HG02970 (cell line): ENCODE data around the gene SORCS2.

Source experiments
- ATAC-seq: cut with Tn5 transposase; IDR thresholded peaks from one replicate; pipeline ENCODE4 v1.9.1; 2021; ENCODE audit warnings: mild to moderate bottlenecking, moderate library complexity, moderate number of reproducible peaks; ENCODE audit not compliant: unreplicated experiment, low FRiP score

Gene SORCS2

GRCh38 chr4:7737752-7738457 lies 545.6 kb downstream of the SORCS2 start:
- no peak for ATAC-seq

- ATAC-seq = no peak
Observed at GRCh38 chr4:7738458-7739076, 546.2 kb downstream of the SORCS2 start.

DNA sequence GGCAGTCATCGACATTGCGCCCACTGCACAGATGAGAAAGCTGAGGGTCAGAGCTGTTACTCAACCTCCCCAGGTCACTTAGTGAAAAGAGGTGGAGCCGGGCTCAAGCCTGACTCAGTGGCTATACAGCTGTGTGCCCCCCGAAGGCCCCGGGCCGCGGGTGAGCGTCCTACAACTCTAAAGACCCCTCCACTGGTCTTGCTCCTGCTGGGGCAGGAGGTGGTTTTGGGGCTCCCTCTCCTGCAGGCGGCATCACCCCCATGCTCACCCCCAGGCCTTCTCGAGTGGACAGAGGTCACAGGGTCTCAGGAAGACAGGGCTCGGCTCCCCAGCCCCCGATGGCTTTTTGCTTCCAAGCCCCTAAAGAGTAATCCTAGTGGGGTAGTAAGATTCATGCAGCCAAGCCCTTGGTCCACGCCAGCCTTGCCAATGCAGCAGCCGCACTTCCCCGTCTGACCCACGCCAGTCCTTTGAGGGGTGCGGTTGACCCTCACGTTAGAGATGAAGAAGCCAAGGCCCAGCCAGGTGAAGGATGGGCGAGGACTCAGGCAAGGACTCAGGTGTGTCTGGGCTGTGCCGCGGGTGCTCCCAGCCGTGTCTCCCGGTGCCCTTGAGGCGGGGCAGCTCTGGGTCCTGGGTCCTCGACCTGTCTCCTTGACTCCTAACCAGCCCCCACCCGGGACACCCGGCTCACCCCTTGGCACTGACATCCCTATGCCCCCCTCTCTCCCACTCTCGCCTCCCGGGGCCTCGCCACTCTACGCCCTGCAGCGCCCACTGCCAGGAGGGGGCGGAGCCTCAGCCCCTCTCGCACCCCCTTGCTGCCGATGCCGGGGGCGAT lies 547.0 kb downstream of the SORCS2 start:
- no peak for ATAC-seq

- no peak for ATAC-seq
Observed at GRCh38 chr4:7739918-7740865, 547.9 kb downstream of the SORCS2 start.

DNA sequence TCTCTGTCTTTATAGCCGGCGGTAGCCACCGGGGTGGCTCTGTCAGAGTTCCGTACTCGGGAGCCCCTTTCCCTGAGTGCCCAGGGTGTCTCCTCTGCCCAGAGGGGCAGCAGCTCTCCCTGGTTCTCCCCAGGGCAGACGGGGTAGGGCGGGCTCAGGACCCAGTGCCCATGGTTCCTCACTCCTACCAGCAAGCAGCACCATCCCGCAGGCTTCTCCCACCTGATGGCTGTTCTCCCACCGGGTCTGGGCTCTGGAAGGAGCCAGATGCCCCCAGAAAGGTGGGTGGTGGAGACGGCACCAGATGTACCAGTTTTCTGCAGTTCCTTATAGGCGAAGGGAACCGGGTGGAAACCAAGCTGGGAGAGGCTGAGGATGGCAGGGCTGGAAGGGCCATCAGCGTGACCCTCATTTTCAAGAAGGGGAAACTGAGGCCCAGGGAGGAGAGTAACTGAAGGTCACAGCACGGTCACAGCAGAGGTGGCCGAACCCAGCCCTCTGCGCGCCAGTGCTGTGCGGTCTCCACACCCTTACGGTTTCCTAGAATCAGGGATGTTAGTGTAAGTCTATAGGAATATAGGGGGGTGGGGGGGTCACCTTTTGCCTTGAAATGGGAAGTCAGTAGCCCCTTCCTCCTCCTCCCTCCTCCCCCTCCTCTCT lies 548.7 kb downstream of the SORCS2 start:
- ATAC-seq = no peak

- ATAC-seq = no peak
Observed at GRCh38 chr4:7741946-7742806, 549.8 kb downstream of the SORCS2 start.

DNA sequence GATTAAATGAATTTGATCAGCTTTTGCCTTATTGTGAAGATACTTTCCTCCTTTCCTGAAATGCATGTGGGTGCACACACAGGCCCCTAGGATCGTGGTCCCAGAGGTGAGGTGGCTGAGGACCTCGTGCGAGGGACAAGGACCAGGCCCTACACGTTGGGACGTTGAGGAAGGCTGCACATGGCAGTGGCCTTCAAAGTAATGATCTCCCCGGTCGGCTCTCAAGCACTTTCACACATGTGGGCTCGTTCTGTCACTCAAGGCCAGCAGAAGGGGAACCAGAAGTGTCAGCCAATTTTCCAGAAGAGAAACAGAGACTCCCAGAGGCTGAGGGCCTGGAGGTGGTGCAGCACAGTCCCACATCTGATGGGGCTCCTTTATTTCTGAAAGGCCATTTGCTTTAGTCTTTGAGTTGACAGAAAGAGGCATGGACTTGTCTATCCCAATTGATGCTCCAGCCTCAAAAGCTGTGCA lies 550.5 kb downstream of the SORCS2 start:
- no peak for ATAC-seq

- no peak for ATAC-seq
Observed at GRCh38 chr4:7744142-7744804, 551.9 kb downstream of the SORCS2 start.

DNA sequence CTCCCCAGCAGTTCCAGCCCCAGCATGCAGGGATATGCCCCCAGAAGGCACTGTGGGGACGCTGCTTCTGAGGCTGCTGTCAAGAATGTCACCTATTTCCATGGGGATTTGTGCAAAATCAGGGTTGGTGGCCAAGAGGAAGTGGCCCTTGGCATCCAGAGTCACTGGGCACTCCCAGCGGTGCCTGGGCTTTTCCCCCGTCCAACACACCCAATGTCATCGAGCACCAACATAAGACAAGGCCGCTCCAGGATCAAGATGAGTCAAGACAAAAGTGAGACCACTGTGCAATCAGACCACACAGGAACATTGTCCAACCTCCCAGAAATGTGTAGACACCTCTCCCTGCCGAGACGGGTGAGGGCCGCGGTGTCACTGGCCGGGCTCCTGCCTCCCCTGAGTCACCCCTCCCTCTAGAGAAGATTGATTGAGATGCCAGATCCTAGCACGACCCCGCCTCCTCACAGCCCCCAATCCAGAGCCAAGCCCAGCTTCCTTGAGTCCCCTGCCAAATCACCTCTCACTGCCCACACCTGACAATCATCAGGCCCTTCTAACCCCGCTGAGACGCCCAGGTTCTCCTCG lies 553.1 kb downstream of the SORCS2 start:
- no peak for ATAC-seq

GRCh38 chr4:7746351-7747061 lies 554.2 kb downstream of the SORCS2 start:
- ATAC-seq = no peak

GRCh38 chr4:7747062-7747385 lies 554.7 kb downstream of the SORCS2 start:
- ATAC-seq = no peak

GRCh38 chr4:7747566-7747965 lies 555.2 kb downstream of the SORCS2 start:
- ATAC-seq = no peak

DNA sequence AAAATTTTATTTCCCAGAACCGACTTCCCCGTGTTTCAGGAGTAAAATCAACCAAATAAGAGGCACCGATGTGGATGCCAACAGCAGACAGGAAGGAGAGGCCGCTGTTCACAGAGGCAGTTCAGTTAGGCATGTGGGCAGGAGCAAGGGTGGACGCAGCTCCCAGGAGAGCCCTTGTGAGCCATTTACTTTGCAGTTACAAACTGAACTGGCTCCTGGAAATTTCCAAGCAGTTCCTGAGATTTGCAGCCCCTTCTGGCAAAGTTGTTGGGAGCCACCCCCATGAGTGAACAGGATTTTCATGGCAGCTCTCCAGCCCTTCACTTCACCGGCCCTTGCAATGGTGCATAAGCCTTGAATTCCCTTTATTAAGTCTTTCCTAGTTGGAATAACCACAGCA lies 558.2 kb downstream of the SORCS2 start:
- no peak for ATAC-seq

DNA sequence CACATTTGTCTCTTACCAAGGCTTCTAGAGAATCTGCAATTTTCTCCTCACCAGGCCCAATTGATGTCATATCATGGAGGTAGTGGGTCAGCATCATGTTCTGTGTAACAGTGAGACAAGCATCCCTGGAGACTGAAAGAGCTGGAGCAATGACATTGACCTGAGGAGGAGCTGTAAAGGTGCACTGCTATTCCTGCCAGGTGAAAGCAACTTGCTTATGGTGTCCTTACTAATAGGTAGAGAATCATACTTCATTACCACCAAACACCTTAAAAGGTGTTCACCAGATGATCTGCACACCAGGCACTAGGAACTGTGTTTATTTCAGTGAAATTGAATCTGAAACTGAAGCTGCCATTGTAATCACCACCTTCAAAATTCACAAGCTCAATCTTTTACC lies 558.6 kb downstream of the SORCS2 start:
- ATAC-seq = no peak

DNA sequence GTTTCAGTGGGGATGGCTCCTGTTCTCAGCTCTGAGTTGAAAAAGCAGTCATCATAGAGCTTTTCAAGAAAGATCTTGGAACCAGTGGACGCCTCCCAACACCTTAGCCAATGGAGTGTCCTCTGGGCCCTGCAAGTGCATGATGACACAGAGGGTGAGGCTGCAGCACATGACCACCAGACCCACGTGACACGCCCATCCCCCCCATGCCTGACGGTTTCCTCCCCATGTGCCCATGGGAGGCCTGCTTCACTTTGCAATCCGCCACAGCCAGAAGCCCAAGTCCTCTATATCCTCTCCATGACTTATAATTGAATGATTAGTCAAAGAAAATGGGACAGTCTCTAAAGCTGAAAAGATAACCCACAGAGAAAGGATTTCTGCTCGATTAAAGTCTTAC lies 560.3 kb downstream of the SORCS2 start:
- ATAC-seq = no peak

GRCh38 chr4:7753271-7753670 lies 560.9 kb downstream of the SORCS2 start:
- ATAC-seq = no peak

GRCh38 chr4:7753931-7754465 lies 561.7 kb downstream of the SORCS2 start:
- no peak for ATAC-seq
